Neural cell (in vitro differentiated cells): ENCODE data around the gene ZNF84. TPM values are rescaled to one million over a fixed set of nuclear protein-coding genes. Genes with fewer than 3 reads are reported as not detected.
A peak's percentile ranks its signal among the peaks of the same experiment; 100 is the strongest.

Experiments
- H2AFZ ChIP-seq: fragments of 200-600, 300-800 bp; sonication (generic), shearing (Covaris generic); 2 replicates; pipeline ENCODE4 v1.6.0; 2014; ENCODE audit warnings: low read depth, mild to moderate bottlenecking, antibody characterized with exemption, low read length, moderate library complexity
- H3F3A ChIP-seq: fragments of 200-600 bp; shearing (Covaris generic); 2 replicates; pipeline ENCODE4 v1.6.1; 2016; ENCODE audit warnings: mild to moderate bottlenecking, moderate library complexity, mixed read lengths, antibody characterized with exemption, low read length; ENCODE audit not compliant: insufficient read depth, poor library complexity, severe bottlenecking
- H3K27ac ChIP-seq: fragments of 200-600, 300-800 bp; sonication (generic), shearing (Covaris generic); 2 replicates; pipeline ENCODE4 v1.5.1; 2014; ENCODE audit warnings: mild to moderate bottlenecking, low read length, moderate library complexity
- H3K27me3 ChIP-seq: fragments of 300-800, 200-600 bp; sonication (generic), shearing (Covaris generic); 2 replicates; pipeline ENCODE4 v1.6.0; 2014; ENCODE audit warnings: mild to moderate bottlenecking, low read depth, low read length, moderate library complexity; ENCODE audit not compliant: insufficient read depth
- H3K36me3 ChIP-seq: fragments of 300-800, 200-600 bp; sonication (generic), shearing (Covaris generic); 2 replicates; pipeline ENCODE4 v1.5.1; 2014; ENCODE audit warnings: mild to moderate bottlenecking, antibody characterized with exemption, low read length, moderate library complexity; ENCODE audit not compliant: insufficient read depth
- H3K4me2 ChIP-seq: fragments of 300-800, 200-600 bp; sonication (generic), shearing (Covaris generic); 2 replicates; pipeline ENCODE4 v1.6.0; 2014; ENCODE audit warnings: mild to moderate bottlenecking, low read length
- H3K4me3 ChIP-seq: fragments of 300-800, 200-600 bp; sonication (generic), shearing (Covaris generic); 2 replicates; pipeline ENCODE4 v1.5.1; 2014; ENCODE audit warnings: mild to moderate bottlenecking, low read length, moderate library complexity
- H3K79me2 ChIP-seq: fragments of 200-600 bp; shearing (Covaris generic); replicated peaks from 2 replicates; pipeline ENCODE4 v1.6.0; 2014; ENCODE audit warnings: mild to moderate bottlenecking, low read length, moderate library complexity; ENCODE audit not compliant: insufficient read depth
- H3K9ac ChIP-seq: fragments of 300-800, 200-600 bp; sonication (generic), shearing (Covaris generic); 2 replicates; pipeline ENCODE4 v1.6.1; 2016; ENCODE audit warnings: mild to moderate bottlenecking, low read length, mixed read lengths
- H3K9me2 ChIP-seq: fragments of 200-600 bp; shearing (Covaris generic); 2 replicates; pipeline ENCODE4 v1.6.1; 2016; ENCODE audit warnings: mild to moderate bottlenecking, low read length, mixed read lengths; ENCODE audit not compliant: insufficient read depth
- H3K9me3 ChIP-seq: fragments of 200-600, 300-800 bp; sonication (generic), shearing (Covaris generic); 2 replicates; pipeline ENCODE4 v1.6.1; 2016; ENCODE audit warnings: mild to moderate bottlenecking, mixed run types, low read length, moderate library complexity, mixed read lengths
- H4K20me1 ChIP-seq: fragments of 200-600 bp; shearing (Covaris generic); 2 replicates; pipeline ENCODE4 v1.6.1; 2016; ENCODE audit warnings: mild to moderate bottlenecking, mixed run types; ENCODE audit not compliant: insufficient read depth
- CTCF ChIP-seq: fragments of 450-650 bp; IDR thresholded peaks from 2 replicates; pipeline ENCODE4 v1.5.1; 2014; ENCODE audit warnings: antibody characterized with exemption, mild to moderate bottlenecking, moderate library complexity; ENCODE audit not compliant: poor library complexity, severe bottlenecking
- EP300 ChIP-seq: fragments of 450-650 bp; conservative IDR thresholded peaks from 2 replicates; pipeline ENCODE4 v1.6.1; 2014; ENCODE audit warnings: antibody characterized with exemption, mild to moderate bottlenecking, moderate library complexity; ENCODE audit not compliant: poor library complexity, severe bottlenecking
- EZH2 ChIP-seq: fragments of 200-600, 300-800 bp; shearing (Covaris generic), sonication (generic); IDR thresholded peaks from 2 replicates; pipeline ENCODE4 v1.6.1; 2014; ENCODE audit warnings: antibody characterized with exemption, low read length, borderline replicate concordance, mild to moderate bottlenecking; ENCODE audit not compliant: insufficient read depth, poor library complexity, severe bottlenecking
- MXI1 ChIP-seq: fragments of 450-650 bp; conservative IDR thresholded peaks from 2 replicates; pipeline ENCODE4 v1.6.1; 2014; ENCODE audit warnings: antibody characterized with exemption, mild to moderate bottlenecking; ENCODE audit not compliant: poor library complexity, severe bottlenecking
- POLR2AphosphoS5 ChIP-seq: IDR thresholded peaks from 2 replicates; pipeline ENCODE4 v1.6.1; 2012
- RAD21 ChIP-seq: fragments of 450-650 bp; conservative IDR thresholded peaks from 2 replicates; pipeline ENCODE4 v1.6.1; 2014; ENCODE audit warnings: antibody characterized with exemption, mild to moderate bottlenecking, moderate library complexity
- REST ChIP-seq: IDR thresholded peaks from 2 replicates; pipeline ENCODE4 v1.6.1; 2012; ENCODE audit warnings: borderline replicate concordance
- SMC3 ChIP-seq: fragments of 450-650 bp; conservative IDR thresholded peaks from 2 replicates; pipeline ENCODE4 v1.6.1; 2014; ENCODE audit warnings: antibody characterized with exemption, mild to moderate bottlenecking, moderate library complexity; ENCODE audit not compliant: poor library complexity
- TAF1 ChIP-seq: IDR thresholded peaks from 2 replicates; pipeline ENCODE4 v1.6.1; 2012; ENCODE audit warnings: low read depth
- polyA minus RNA-seq: library from RNA; depleted of rRNA, polyadenylated mRNA; stranded (reverse); fragments of >200 nt; gene quantifications from 2 replicates; pipeline ENCODE4 v1.2.3, GENCODE V29; 2014
- polyA plus RNA-seq: library from polyadenylated mRNA; depleted of rRNA; stranded (reverse); fragments of >200 nt; gene quantifications from 2 replicates; pipeline ENCODE4 v1.2.3, GENCODE V29; 2014

The ZNF84 gene
- polyA plus RNA-seq: 158 and 191 TPM in 2 replicates
- polyA minus RNA-seq: 244 and 285 TPM in 2 replicates

- Histone ChIP-seq H2AFZ (peak within 1 kb of the TSS; percentile 86), H3K36me3 (peaks cover 25% of the 10 kb centered on the region), H3K9me2 (no peaks in the 10 kb centered on the region), H3K4me3 (peak within 1 kb of the TSS; percentile 90), H3K4me2 (peak within 1 kb of the TSS; percentile 52), H3K9ac (peak within 1 kb of the TSS; percentile 96), H3K79me2 (peaks cover 47% of the 10 kb centered on the region), H3F3A (no peaks in the 10 kb centered on the region), H3K27ac (peak within 1 kb of the TSS; percentile 94), H4K20me1 (no peaks in the 10 kb centered on the region), H3K27me3 (no peaks in the 10 kb centered on the region), H3K9me3 (peaks cover 25% of the 10 kb centered on the region)
- peak; percentile 89 for TF ChIP-seq TAF1
- TF ChIP-seq RAD21: no peak
- TF ChIP-seq CTCF: no peak
- TF ChIP-seq POLR2AphosphoS5: peak; percentile 98
- TF ChIP-seq MXI1: peak; percentile 86
- TF ChIP-seq EP300: peak; percentile 39
- TF ChIP-seq SMC3: no peak
- TF ChIP-seq REST: peak; percentile 78
- no peak for TF ChIP-seq EZH2
Measured at GRCh38 chr12:133037207-133038005, at the start of gene ZNF84. TSS of gene ZNF84 (plus strand) at chr12:133037509. CDS start at chr12:133041468, 3,959 bp downstream.

GRCh38 chr12:132998741-132999140 is 38.6 kb upstream of the ZNF84 start:
- H3F3A ChIP-seq: no peaks in the 10 kb centered on the region
- H3K79me2 ChIP-seq: peaks cover 19% of the 10 kb centered on the region
- H3K36me3 ChIP-seq: peaks cover 3% of the 10 kb centered on the region
- H3K4me3 ChIP-seq: no peak overlapping the region
- no peak overlapping the region for H3K4me2 ChIP-seq
- H3K9me3 ChIP-seq: peaks cover 33% of the 10 kb centered on the region
- no peak for TF ChIP-seq MXI1
- TF ChIP-seq TAF1: no peak
- no peak for TF ChIP-seq EZH2
- TF ChIP-seq EP300: no peak
- TF ChIP-seq POLR2AphosphoS5: no peak
- TF ChIP-seq SMC3: no peak
- no peak for TF ChIP-seq REST
- TF ChIP-seq CTCF: no peak
- no peak for TF ChIP-seq RAD21
- H2AFZ ChIP-seq: no peak overlapping the region
- no peaks in the 10 kb centered on the region for H3K9me2 ChIP-seq
- H4K20me1 ChIP-seq: no peaks in the 10 kb centered on the region
- no peak overlapping the region for H3K9ac ChIP-seq
- H3K27ac ChIP-seq: no peak overlapping the region
- no peaks in the 10 kb centered on the region for H3K27me3 ChIP-seq
